HL-60/S4 (cell line): Measurements from ENCODE around the gene PNPLA5.

Experiments used
- in situ Hi-C: fragments of 300-500 bp; cut with MboI; formaldehyde crosslinking; loops from 2 replicates; pipeline ENCODE4 v1.14.3; 2022; ENCODE audit warnings: low sequenced_read_pairs

The PNPLA5 gene

DNA sequence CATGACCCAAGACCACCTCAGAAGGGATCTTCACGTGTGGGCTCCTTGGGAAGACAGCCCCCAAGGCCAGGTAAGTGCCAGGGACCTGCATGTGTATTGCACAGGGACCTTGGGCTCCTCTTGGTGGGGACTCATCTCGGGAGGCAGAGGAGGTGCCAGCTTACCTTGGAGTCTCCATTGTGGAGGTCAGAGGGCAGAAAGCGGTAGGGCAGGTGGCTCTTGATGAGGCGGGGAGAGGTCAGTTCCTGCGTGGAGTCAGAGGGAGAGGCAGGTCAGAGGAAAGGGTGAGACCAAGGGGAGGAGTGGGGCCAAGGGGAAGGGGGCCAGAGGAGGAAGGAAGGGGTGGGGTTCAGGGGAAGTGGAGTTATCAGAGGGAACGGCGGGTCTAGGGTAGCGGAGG is 52.0 kb downstream of the PNPLA5 start:
- in situ Hi-C loops: no loop called here

DNA sequence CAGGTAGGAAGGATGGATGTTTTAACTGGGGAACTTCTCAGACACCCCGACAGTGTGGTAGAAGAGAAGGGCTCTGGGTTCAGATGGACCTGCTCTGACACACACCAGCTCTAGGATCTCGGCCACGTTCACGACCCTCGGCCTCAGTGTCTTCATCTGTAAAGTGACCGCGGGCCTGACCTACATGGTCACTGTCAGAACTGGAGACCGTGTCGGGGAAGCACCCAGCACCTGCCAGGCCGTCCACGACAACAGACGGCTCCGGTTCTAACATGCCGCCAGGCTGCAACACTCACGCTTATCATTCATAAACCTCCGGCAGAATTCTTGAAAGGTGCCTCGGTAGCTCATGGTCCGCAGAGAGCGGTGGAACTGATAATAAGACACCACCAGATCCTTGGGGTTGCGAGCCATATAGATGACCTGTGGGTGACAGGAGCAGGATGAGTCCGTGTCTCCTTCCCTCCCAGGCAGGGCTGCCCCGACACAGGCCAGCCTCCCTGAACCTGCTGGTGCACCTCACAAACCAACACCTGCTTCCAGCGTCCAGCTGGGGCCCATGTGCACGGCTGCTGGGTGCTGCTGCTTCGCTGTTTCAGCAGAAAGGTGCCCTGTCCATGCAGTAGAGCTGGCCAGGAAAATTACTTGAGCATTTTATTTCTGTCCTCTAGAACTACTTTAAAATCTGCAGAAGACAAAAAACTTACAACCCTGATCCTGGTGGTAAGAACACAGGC is 53.1 kb downstream of the PNPLA5 start:
- in situ Hi-C loops: no loop called here

DNA sequence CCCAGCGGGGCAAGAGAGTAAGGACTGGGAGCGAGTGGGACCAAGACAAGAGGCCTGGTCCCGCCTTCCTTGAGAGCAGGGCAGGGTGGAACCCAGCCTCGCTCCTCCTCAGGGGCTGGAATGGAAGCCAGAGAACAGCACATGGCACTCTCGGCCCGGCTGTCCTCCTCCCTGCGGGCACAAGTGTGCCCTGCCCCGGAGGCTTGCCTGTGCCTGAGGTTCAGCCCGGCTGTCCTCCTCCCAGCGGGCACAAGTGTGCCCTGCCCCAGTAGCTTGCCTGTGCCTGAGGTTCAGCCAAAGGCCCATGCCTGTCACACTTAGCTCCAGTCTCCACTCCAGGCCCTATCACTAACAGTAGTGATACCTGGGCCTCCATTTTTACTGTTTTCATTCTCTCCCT is 53.7 kb downstream of the PNPLA5 start:
- in situ Hi-C loops: no loop called here

DNA sequence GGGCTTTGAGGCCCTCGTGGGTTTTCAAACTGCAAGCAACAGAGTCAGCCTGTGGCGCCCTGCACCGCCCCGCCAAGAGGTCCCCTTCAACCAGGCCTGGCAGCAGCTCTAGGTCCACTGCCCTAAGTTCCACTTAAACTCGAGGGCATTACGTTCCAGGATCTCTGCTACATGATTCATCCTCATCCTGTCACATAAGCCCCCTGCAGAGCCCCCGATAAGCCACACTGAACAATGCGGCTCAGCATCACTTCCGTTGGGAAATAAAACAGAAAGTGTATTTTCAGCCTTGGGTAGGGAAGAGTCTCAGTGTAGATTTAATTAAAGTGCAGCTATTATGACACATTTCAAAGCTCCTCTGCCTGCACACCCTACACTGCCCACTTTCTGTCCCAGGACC is 54.1 kb downstream of the PNPLA5 start:
- in situ Hi-C loops: no loop called here

DNA sequence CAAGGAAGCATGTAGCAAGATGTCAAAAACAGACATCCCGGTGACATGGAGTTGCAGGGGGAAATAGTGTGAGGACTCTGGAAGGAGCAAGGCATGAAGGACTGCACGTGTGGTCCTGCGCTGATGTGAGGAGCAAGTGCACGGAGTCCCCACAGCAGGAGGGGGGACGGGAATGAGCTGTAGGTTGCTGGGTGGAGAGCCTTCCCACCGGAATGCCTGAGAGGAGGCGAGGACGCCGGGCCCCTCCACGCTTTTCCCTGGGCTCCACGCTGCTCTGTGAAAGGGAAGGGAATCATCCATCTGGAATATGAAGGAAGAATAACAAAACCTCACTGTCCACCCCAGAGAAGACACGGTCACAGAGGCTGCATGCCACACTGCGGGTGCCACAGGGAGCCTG is 56.1 kb downstream of the PNPLA5 start:
- in situ Hi-C loops: no loop called here

DNA sequence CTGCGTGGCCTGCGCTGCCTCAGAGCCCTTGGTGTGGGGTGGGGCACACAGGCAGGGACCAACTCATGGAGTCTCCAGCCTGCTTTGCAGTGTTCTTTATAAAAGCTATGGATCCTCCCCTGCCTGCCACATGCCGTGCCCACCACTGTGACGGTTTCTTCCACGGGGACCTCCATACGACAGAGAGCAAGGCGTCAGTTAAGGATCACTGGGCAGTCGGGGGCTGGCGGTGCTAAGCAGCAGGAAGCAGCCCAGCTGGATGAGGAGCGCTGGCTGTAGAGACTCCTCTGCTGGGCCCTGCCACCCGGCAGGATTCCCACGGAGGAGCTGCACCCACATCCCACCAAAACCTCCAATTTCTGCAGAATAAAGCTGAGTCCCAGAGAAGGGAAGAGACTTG is 56.6 kb downstream of the PNPLA5 start:
- in situ Hi-C loops: no loop called here

DNA sequence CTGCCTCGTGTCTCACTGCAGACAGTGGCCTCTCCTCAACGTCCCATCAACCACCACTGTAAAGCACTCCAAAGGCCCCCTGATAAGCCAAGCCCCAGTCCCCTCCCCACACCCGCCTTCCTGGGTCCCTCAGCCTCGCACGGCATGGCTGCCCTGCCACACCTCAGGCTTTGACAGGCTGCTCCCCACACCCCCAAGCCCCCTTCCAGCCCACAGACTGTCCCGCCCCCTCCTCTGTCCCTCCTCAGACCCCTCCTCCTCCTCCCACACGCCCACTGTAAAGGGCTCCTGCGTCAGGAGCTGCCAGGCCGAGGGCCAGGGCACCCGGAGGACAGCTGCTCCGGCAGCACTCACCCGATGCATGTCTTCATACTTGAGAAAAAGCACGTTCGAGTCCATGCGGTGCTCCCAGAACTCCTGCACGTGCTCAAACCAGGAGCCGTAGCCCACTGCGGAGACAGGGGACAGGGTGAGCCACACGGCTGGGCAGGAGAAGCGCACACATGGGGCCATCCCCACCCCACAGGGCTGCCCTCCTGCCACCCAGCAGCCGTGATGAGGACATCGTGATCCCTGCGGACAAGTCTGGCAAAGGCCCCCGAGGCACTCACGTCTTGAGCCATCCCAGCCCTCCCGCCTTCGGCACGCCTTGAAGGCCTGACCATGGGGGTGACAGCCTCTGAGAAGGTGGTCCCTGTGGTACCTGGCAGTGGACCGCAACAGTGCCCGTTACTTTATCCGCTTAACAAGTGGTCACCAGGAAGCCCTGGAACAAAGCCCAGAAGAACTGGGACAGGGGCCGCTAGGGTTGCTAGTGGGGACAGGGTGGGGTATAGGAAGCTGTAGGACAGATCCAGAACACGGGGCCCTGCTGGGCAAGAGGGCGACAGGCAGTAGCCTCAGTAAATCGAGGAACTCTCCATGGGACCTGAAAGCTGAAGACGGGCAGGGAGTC is 58.2 kb downstream of the PNPLA5 start:
- in situ Hi-C loops: no loop called here

DNA sequence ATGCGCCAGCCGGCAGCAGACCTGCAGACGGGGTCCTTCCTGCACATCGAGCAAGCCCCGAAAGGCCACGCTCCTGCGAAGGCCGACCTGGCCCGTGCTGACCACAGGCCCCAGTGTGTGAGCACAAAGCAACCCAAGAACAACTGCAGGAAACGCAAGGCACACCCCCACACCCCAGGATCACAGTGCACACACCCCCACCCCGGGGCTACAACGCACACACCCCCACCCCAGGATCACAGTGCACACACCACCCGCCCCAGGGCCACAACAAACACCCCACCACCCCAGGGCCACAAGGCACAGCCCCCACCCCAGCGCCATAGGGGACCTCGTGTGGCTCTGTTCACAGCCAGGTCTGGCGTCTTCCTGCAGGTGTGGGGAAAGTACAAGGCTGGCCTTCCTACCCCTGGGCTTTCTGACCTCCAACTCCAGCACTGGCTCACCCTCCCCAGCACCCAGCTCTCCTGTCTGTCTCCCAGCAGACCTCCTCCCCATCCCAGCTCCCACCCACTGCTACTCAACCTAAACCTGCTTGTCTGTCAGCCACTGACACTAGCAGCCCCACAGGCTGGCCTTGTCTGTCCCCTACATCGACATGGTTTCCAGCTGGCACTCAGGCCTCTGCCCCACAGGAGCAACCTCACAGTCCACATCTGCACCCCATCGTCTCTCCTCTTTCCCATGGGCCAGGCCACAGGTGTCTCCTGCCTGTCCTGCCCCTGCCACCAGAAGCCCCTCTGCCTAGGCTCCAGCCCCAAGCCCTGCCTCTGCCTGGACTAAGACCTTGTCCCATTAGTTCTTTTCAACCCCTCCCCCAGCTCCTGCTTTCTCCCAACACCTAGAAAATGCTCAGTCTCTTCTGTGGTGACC is 59.2 kb downstream of the PNPLA5 start:
- in situ Hi-C loops: no loop called here

DNA sequence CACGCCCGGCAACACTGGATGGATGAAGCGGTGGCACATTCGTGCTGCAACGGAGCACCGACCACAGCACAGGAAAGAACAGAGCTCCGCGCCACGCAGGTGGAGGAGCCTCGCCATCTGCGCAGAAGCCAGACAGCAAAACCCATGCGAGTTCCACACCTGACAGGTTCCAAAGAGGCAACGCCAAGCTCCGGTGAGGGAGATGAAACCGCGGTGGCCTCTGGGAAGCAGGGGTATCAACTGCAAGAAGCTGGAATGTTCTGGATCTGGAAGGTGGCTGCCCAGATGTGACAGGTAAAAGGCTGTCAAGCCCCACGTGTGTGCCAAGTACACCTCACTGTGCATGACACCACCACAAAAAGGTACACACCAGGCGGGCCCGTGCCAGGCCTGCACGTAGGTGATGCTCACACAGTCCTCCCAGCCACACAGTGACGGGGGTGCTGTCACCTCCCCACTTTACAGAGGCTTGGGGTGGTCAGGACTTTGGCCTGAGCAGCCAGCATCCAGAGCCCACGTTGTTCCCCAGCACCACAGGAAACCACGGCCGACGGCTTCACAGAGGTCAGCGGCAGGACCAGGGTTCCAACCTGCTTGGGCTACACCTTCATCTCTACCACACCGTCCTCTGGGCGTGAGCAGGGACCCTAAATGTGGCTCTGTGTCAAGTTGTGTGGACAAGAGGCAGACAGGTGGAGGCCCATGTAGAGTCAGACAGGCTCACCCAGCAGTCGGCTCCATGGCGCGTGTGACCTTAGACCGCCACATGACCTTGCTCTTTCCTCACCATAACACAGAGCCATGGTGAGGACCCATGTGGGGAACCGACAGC is 60.0 kb downstream of the PNPLA5 start:
- in situ Hi-C loops: no loop called here

DNA sequence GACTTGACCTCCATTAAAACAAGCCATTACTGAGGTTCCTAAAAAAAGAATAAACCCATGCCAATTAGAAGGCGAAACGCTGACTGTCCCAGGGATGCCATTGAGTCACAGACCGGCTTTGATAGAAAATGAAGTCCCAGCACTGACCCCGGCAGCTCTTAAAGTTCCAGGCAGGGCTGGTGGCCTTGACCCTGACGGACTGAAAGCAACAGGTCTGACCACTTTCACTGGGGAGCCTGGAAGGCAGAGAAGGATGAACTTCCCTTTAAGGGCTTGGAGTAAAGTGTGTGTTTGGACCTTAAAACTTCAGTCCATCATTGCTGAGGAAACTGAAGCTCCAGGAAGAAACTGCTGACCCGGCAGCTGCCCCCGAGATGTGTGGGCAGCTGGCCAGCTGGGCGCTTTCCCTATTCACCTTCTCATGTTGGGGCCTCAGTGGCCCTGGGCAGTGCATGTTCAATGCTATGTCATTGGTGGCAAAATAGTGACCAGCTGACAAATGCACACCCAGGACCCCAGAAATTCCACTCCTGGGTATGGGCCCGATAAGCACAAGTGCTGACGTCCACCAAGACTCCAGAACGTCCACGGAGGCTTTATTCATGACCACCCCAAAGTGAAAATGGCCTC is 60.8 kb downstream of the PNPLA5 start:
- in situ Hi-C loops: no loop called here

DNA sequence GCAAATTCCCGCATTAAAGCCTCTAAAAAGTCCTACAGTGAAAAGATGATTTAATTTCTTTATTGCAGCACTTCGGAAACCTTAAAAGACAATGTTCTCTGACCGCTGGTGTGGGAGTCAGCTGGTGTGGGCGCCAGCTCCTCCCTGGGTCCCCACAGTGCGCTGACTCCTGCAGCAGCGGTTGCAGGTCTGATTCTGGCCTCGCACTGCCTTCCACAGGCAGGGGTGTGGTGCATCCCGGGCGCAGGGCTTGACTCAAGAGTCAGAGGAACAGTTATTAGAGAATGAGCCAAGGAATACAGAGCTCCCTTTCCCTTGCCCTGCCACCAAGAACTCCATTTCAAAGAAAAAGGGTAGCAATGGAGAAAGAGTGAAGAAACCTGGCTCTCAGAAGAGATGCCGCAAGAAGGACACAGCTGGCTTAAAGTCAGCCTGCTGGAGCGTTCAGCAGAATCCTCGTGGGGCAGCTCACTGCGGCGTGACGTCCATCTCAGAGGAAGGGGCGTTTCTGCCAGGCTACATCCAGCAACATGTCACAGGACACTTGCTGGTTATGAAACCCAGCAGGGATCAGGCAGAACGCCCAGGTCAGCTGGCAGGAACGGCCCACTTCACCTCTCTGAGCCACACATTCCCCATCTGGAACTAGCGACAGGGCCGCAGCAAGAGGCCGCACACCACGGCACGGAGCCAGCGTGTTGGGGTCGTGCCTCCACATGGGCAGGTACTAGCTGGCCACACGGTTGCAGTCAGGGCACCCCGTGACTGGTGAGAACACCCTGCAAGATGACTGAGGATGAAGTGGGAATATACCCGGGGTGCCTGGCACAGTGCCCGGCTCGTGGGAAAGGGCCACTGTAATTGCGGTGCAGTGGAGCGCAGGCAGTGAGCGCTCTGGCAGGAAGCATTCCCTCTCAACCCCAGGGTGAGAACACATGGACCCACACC is 61.6 kb downstream of the PNPLA5 start:
- in situ Hi-C loops: no loop called here
